Testis (tissue), 3 donors: Measurements from ENCODE around the gene VWA3B. TPM values are rescaled to one million over a fixed set of nuclear protein-coding genes. Genes with fewer than 3 reads are reported as not detected.
"Not testable (repeated sequence)": the region's sequence is repeated elsewhere in the genome, so short reads cannot be mapped to it uniquely, and the experiment has no call there.

Experiments used
- DNase-seq: peaks from one replicate; pipeline ENCODE4 v3.0.0-alpha.2; 2019
- H3K27ac ChIP-seq, 2 donors: fragments of 200-600 bp; sonication (generic); one replicate each; pipeline ENCODE4 v1.5.1; 2019
- H3K27me3 ChIP-seq: fragments of 200-600 bp; sonication (generic); one replicate; pipeline ENCODE4 v1.5.1; 2019
- H3K36me3 ChIP-seq: fragments of 200-600 bp; sonication (generic); one replicate; pipeline ENCODE4 v1.5.1; 2017; ENCODE audit warnings: low read depth; ENCODE audit errors: missing control alignments
- H3K4me1 ChIP-seq: fragments of 200-600 bp; sonication (generic); one replicate; pipeline ENCODE4 v1.5.1; 2019
- H3K4me3 ChIP-seq, 2 donors: fragments of 200-600 bp; sonication (generic); one replicate each; pipeline ENCODE4 v1.5.1; 2017 to 2019
- H3K9me3 ChIP-seq: fragments of 200-600 bp; sonication (generic); one replicate; pipeline ENCODE4 v1.5.1; 2017
- CTCF ChIP-seq, 3 experiments: fragments of 450-650 bp in 2 of 3; fragments of 200-600 bp in 1 of 3; sonication (generic) in 1 of 3; IDR thresholded peaks; one replicate each; pipeline ENCODE4 v1.5.1; 2016 to 2019; ENCODE audit warnings: antibody characterized with exemption in 3 of 3, mild to moderate bottlenecking in 2 of 3, moderate library complexity in 1 of 3
- POLR2A ChIP-seq: fragments of 450-650 bp; IDR thresholded peaks from one replicate; pipeline ENCODE4 v1.6.1; 2017; ENCODE audit warnings: antibody characterized with exemption, mild to moderate bottlenecking, moderate library complexity
- whole genome bisulfite sequencing, 2 donors: methylation state at CpG; one replicate each; pipeline ENCODE4 v1.1.5; 2018; 5-methylcytosine and 5-hydroxymethylcytosine counted together
- intact Hi-C: fragments of 100-400 bp; cut with DNase I; formaldehyde crosslinking; loops from one replicate; pipeline ENCODE4 v1.15.1; 2023; ENCODE audit warnings: low total_unique reads
- polyA plus RNA-seq: library from polyadenylated mRNA; stranded (reverse); fragments of 350-450 nt; fragmentation: Illumina TruSeq; extraction: RNeasy Lipid Tissue Mini Kit (QIAGEN cat#74804); gene quantifications from one replicate; pipeline ENCODE4 v1.2.3, GENCODE V29; 2014; ENCODE audit warnings: low read depth, low replicate concordance; ENCODE audit not compliant: insufficient read depth
- total RNA-seq, 2 donors: library from RNA; depleted of rRNA; stranded (reverse); fragments of >200 nt; gene quantifications; one replicate each; pipeline ENCODE4 v1.2.3, GENCODE V29; 2016

The VWA3B gene
- total and polyA plus RNA-seq, 3 donors from 2014 or later, result 27.0 to 118 (median 81.6) TPM

GRCh38 chr2:98317214-98317613, 230.2 kb downstream of the VWA3B start:
- no peak overlapping the region for H3K4me3 ChIP-seq
- no peak for TF ChIP-seq POLR2A
- H3K36me3 ChIP-seq, result no peaks in the 10 kb centered on the region
- WGBS, 2 donors, result 47% methylated on average over 3 of the region's 3 CpGs
- H3K9me3 ChIP-seq, result no peaks in the 10 kb centered on the region
- intact Hi-C loops, result no loop called here
- H3K27ac ChIP-seq, result no peak overlapping the region
- H3K4me1 ChIP-seq, result no peaks in the 10 kb centered on the region
- H3K27me3 ChIP-seq, result no peaks in the 10 kb centered on the region
- DNase-seq, result no peak

GRCh38 chr2:98320171-98320570, 233.2 kb downstream of the VWA3B start:
- DNase-seq, H3K9me3 ChIP-seq, H3K4me3 ChIP-seq, H3K27ac ChIP-seq, H3K36me3 ChIP-seq, H3K4me1 ChIP-seq, intact Hi-C loops, H3K27me3 ChIP-seq: not testable (repeated sequence)
- WGBS, 2 donors, result 94 to 96% methylated on average over 3 of the region's 3 CpGs

GRCh38 chr2:98324181-98324580, 237.2 kb downstream of the VWA3B start:
- no peak for TF ChIP-seq CTCF (IDR thresholded peaks at IDR 0.05)
- TF ChIP-seq POLR2A, result no peak
- Histone ChIP-seq H3K4me3 (no peak overlapping the region), H3K36me3 (no peaks in the 10 kb centered on the region), H3K4me1 (no peaks in the 10 kb centered on the region), H3K9me3 (no peaks in the 10 kb centered on the region), H3K27me3 (no peaks in the 10 kb centered on the region), H3K27ac (no peak overlapping the region)
- WGBS, 2 donors, result 72 to 77% methylated on average over 2 of the region's 2 CpGs
- no peak for DNase-seq
- intact Hi-C loops, result no loop called here

- intact Hi-C loops, result no loop called here
- no peaks in the 10 kb centered on the region for H3K36me3 ChIP-seq
- H3K9me3 ChIP-seq, result no peaks in the 10 kb centered on the region
- no peaks in the 10 kb centered on the region for H3K4me1 ChIP-seq
- 91 to 93% methylated on average over 4 of the region's 4 CpGs for WGBS, 2 donors
- H3K27me3 ChIP-seq, result no peaks in the 10 kb centered on the region
- DNase-seq, result no peak
- no peak for TF ChIP-seq POLR2A
- TF ChIP-seq CTCF (IDR thresholded peaks at IDR 0.05), result no peak
- H3K4me3 ChIP-seq, result no peak overlapping the region
- no peak overlapping the region for H3K27ac ChIP-seq
Observed at GRCh38 chr2:98327776-98328175, 240.8 kb downstream of the VWA3B start.

GRCh38 chr2:98329549-98329948, 242.6 kb downstream of the VWA3B start:
- intact Hi-C loops, result no loop called here
- H3K9me3 ChIP-seq, result no peaks in the 10 kb centered on the region
- 84 to 86% methylated on average over 4 of the region's 4 CpGs for whole genome bisulfite sequencing, 2 donors

More at GRCh38 chr2:98329549-98329948, 242.6 kb downstream of the VWA3B start:
- no peak for DNase-seq
- Histone ChIP-seq H3K36me3 (no peaks in the 10 kb centered on the region), H3K4me1 (no peaks in the 10 kb centered on the region), H3K4me3 (no peak overlapping the region), H3K27ac (no peak overlapping the region), H3K27me3 (no peaks in the 10 kb centered on the region)
- TF ChIP-seq POLR2A (no peak), CTCF (IDR thresholded peaks at IDR 0.05) (no peak)
